Fibroblast of mammary gland (primary cell): ENCODE data around the gene ST6GALNAC6.
A peak's percentile ranks its signal among the peaks of the same experiment; 100 is the strongest.

Experiments
- DNase-seq: peaks from one replicate; pipeline ENCODE4 v3.0.0-alpha.2; 2010; ENCODE audit warnings: low read depth
- H3K4me3 ChIP-seq: 2 replicates; pipeline ENCODE4 v1.5.1; 2011; ENCODE audit warnings: low read depth, mild to moderate bottlenecking, low read length, moderate library complexity; ENCODE audit not compliant: control insufficient read depth
- TF ChIP-seq, protein P1 (sequence below): conservative IDR thresholded peaks from 2 replicates; pipeline ENCODE4 v1.5.1; 2011; ENCODE audit warnings: low read depth, low read length, inconsistent platforms; ENCODE audit not compliant: control insufficient read depth, insufficient read depth

Gene ST6GALNAC6

DNA sequence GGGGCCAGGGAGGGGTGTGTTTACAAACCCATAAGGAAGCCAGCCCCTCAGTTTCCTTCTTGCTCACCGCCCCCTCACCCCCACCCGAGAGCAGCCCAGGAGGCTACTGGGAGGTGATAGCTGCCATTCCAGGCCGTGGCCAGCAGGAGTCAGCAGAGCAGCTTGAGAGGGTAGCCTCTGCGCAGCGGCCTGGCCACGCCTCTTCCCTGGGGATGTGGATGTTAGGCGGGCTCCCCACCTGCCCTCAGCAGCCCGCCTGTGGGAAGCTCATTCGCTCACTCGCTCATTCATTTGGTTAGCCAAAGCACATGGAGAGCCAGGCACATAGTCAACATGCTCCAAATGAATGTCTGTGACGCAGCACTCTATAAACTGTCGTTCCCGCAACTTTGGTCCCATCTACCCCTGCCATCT, 44.3 kb upstream of the ST6GALNAC6 start:
- H3K4me3 ChIP-seq = no peak overlapping the region
- TF ChIP-seq, protein P1, sequence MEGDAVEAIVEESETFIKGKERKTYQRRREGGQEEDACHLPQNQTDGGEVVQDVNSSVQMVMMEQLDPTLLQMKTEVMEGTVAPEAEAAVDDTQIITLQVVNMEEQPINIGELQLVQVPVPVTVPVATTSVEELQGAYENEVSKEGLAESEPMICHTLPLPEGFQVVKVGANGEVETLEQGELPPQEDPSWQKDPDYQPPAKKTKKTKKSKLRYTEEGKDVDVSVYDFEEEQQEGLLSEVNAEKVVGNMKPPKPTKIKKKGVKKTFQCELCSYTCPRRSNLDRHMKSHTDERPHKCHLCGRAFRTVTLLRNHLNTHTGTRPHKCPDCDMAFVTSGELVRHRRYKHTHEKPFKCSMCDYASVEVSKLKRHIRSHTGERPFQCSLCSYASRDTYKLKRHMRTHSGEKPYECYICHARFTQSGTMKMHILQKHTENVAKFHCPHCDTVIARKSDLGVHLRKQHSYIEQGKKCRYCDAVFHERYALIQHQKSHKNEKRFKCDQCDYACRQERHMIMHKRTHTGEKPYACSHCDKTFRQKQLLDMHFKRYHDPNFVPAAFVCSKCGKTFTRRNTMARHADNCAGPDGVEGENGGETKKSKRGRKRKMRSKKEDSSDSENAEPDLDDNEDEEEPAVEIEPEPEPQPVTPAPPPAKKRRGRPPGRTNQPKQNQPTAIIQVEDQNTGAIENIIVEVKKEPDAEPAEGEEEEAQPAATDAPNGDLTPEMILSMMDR = peak; percentile 84
- peak; percentile 78 for DNase-seq

DNA sequence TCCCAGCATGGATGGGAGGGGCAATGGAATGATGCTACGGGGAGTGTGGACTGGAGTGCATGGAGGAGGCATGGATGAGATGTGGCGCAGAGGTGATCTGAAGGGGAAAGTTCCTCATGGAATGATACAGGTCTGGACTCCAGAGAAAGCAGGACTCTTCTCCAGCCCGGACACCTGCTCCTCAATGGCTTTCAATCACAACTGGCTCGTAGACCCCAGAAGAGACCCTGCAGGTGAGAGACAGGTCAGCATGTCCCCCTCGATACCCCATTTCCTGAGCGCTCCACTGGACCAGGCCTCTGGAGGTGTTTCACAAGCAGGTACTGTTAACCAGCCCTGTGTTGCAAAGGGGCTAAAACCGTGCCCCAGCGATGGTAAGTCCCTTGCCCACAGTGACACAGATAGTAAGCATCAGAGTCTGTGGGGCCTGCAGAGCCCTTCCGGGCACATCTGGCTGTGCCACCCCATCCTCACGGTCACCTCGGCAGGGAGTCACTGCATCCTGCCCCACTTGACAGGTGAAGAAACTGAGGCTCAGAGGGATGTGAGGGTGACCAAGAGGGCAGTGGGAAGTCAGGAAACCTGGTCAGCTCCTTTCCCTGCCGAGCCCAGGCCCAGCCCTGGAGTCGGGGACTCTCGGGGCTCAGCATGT, 43.7 kb upstream of the ST6GALNAC6 start:
- DNase-seq = no peak
- no peak overlapping the region for H3K4me3 ChIP-seq
- TF ChIP-seq, protein P1 = no peak

DNA sequence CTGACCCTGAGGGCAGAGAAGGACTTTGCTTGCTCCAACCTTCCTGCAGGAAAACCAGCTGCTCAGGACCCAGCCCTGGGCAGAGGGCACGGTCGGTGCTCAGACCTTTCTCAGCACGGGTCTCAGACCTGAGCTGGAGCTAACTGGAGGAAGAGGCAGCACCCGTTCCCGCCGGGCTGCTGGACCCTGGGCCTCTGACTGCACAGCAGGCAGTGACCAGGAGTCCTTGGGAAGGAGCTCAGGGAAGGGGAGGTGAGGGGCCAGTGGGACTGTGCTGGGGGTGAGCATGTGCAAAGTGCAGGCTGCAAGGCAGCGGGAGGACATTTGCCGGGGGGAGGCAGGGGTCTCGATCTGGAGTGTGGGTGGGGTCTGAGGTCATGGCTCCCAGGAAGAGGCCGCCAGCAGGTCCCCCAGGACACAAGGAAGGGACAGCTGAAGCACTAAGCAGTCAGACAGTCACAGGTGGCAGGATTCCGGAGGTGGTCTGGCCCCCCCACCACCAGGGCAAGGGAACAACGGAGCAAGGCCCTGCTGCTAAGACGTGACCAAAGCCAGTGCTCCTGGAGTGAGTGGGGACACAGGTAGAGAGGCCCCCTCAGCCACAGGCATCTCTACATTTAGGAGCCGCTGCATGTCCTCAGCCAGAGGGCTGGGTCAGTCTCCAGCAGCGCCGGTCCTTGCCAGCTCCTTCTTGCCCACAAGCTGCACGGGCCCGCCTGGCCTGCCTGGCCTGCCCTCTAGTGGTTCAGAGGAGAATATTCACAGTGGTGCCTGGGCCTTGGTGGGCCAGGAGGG, 43.0 kb upstream of the ST6GALNAC6 start:
- no peak overlapping the region for H3K4me3 ChIP-seq
- TF ChIP-seq, protein P1 = peak; percentile 84
- peak; percentile 70 for DNase-seq

GRCh38 chr9:127941961-127942215, 42.5 kb upstream of the ST6GALNAC6 start:
- no peak for DNase-seq
- TF ChIP-seq, protein P1 = no peak
- no peak overlapping the region for H3K4me3 ChIP-seq

GRCh38 chr9:127941062-127941960, 41.9 kb upstream of the ST6GALNAC6 start:
- TF ChIP-seq, protein P1 = no peak
- no peak for DNase-seq
- H3K4me3 ChIP-seq = no peak overlapping the region

DNA sequence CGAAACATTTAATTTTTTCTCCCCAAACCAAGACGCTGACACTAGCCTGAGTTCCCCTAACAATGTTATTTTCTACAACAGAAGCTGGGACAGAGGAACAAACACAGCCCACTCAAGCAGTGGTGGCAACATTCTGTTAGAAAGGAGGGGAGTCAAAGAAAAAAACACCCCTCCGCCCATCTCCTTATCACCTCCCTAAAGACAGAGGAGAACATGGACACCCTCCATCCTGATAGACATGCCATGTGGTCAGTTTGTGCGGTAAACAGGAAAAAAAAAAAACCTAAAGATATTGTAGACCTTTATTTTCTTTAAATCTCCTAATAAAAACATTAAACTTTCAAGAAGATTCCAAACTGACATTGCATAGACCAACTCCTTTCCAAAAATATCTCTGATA, 41.2 kb upstream of the ST6GALNAC6 start:
- no peak for DNase-seq
- TF ChIP-seq, protein P1 = no peak
- no peak overlapping the region for H3K4me3 ChIP-seq
